Panc1 (cell line): ENCODE data around the gene ZC3H14.

Experiments used
- POLR2AphosphoS5 ChIP-seq: IDR thresholded peaks from 2 replicates; pipeline ENCODE4 v1.6.1; 2012; ENCODE audit warnings: mild to moderate bottlenecking, low read depth, low read length, moderate library complexity
- SIN3A ChIP-seq: IDR thresholded peaks from 2 replicates; pipeline ENCODE4 v1.6.1; 2012; ENCODE audit warnings: low read depth, mild to moderate bottlenecking, low read length, moderate library complexity, borderline replicate concordance; ENCODE audit not compliant: insufficient read depth
- TCF7L2 ChIP-seq: IDR thresholded peaks from 2 replicates; pipeline ENCODE4 v1.6.1; 2011; ENCODE audit warnings: mild to moderate bottlenecking, low read depth, low read length, inconsistent platforms
- TF ChIP-seq, protein P1 (sequence below): fragments of 450-650 bp; IDR thresholded peaks from 2 replicates; pipeline ENCODE4 v1.5.1; 2017; ENCODE audit warnings: mild to moderate bottlenecking

DNA sequence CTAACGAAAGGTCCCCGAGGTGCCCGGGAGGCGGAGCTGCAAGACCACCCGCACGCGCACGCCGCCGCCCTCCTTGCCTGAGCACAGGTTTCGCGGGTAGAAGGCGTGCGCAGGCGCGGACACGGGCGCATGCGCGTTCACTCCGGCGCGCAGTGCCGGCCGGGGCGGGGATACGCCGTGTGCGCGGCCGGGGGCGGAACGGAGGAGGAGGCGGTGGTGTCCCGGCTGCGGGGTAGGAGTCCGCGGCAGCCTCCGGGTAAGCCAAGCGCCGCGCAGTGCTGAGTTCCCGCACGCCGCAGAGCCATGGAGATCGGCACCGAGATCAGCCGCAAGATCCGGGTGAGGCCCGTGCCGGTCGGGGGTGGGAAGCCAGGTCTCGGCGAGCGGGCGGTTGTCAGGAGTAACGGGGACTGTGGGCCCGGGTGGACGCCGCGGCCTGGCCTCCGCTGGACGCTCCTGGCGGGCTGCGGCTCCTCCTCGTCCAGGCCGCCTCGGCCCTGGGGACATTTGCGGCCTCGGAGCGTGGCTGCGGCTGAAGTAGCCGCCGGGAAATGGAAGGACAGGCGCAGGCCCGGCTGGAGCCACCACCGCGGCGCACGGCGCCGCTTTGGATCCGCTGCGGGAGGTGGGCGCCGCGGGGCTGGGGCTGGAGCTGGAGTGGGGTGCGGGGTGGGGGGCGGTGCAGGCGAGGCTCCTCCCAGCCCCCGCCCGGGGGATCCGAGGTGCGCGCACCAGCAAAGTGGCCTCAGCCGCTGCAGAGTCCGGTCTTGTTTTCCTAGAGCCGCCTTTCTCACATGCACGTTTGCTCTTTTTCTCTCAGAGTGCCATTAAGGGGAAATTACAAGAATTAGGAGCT is at the start of gene ZC3H14:
- TF ChIP-seq, protein P1, sequence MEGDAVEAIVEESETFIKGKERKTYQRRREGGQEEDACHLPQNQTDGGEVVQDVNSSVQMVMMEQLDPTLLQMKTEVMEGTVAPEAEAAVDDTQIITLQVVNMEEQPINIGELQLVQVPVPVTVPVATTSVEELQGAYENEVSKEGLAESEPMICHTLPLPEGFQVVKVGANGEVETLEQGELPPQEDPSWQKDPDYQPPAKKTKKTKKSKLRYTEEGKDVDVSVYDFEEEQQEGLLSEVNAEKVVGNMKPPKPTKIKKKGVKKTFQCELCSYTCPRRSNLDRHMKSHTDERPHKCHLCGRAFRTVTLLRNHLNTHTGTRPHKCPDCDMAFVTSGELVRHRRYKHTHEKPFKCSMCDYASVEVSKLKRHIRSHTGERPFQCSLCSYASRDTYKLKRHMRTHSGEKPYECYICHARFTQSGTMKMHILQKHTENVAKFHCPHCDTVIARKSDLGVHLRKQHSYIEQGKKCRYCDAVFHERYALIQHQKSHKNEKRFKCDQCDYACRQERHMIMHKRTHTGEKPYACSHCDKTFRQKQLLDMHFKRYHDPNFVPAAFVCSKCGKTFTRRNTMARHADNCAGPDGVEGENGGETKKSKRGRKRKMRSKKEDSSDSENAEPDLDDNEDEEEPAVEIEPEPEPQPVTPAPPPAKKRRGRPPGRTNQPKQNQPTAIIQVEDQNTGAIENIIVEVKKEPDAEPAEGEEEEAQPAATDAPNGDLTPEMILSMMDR, result no peak
- no peak; the same call in 1 of the 2 replicates for TF ChIP-seq SIN3A
- TF ChIP-seq TCF7L2, result no peak
- TF ChIP-seq POLR2AphosphoS5, result peak; percentile 72
